ENCODE data around the gene PLAC1. TPM values are rescaled to one million over a fixed set of nuclear protein-coding genes. Genes with fewer than 3 reads are reported as not detected.

PLAC1 gene
- total RNA-seq, 1 experiment from 2014 or later = 0.34 TPM

DNA sequence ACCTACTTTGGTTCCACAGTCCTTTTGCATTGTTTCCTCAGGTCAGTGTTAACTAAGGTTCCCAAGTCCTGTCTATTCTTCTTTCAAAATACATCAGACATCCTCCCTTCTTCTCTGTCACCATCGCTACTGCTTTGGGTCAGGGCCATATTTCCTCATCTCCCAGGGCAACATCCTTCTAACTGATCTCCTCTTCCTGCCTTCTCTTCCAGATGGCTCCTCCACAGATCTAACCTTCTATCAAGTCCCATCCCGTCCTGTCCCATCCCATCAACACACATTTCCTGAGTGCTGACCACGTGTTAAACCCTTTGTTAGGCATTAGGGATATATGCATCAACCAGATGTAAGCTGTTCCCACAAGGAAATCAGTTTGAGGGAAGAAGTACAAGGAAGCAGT, 25.9 kb downstream of the PLAC1 start:
- ChIA-PET POLR2A (no interaction called here), RAD21 (ENCODE audit: low non-redundant PET in 1 of 2, low total read pairs in 2 of 2, uncharacterized antibody in 2 of 2, unreplicated experiment in 2 of 2) (no interaction called here), CTCF (no interaction called here)
- Histone ChIP-seq H3K9me3 (ENCODE audit: control insufficient read depth in 1 of 2, insufficient read depth in 1 of 2, low read depth in 1 of 2, low read length in 2 of 2) (no peaks in the 10 kb centered on the region), H3K4me2 (ENCODE audit: low read length) (no peak overlapping the region), H2AFZ (ENCODE audit: low read depth, low read length, poor library complexity, severe bottlenecking) (no peak overlapping the region), H3K9me2 (ENCODE audit: insufficient read depth) (no peaks in the 10 kb centered on the region), H3K27me3 (ENCODE audit: insufficient read depth, low read length) (no peaks in the 10 kb centered on the region), H3K27ac (ENCODE audit: low read depth, low read length) (no peak overlapping the region), H3K4me3 (replicated peaks in 1 of 2; ENCODE audit: low read depth in 1 of 2, low read length in 2 of 2) (no peak overlapping the region), H3K36me3 (ENCODE audit: control insufficient read depth in 1 of 2, insufficient read depth in 2 of 2, low read length in 2 of 2) (no peaks in the 10 kb centered on the region), H3K9ac (ENCODE audit: low read length) (no peak overlapping the region), H3K4me1 (ENCODE audit: control insufficient read depth in 1 of 2, insufficient read depth in 2 of 2, low read length in 2 of 2) (no peaks in the 10 kb centered on the region), H3K79me2 (ENCODE audit: insufficient read depth, low read length) (no peaks in the 10 kb centered on the region), H4K20me1 (ENCODE audit: insufficient read depth) (no peaks in the 10 kb centered on the region)
- ATAC-seq (no peak), DNase-seq (ENCODE audit: low read depth, low spot score) (no peak)
- intact Hi-C loops (cut with micrococcal nuclease) = no loop called here
- no TSS peak for BruUV-seq (replicated peaks)
- TF ChIP-seq CTCF (IDR thresholded peaks at IDR 0.05 in 2 of 3, conservative IDR thresholded peaks at IDR 0.05 in 1 of 3; ENCODE audit: borderline replicate concordance in 1 of 3, insufficient read depth in 1 of 3, low read depth in 2 of 3, low read length in 2 of 3) (no peak), CEBPB (IDR thresholded peaks at IDR 0.05; ENCODE audit: low read depth) (no peak), JUND (IDR thresholded peaks at IDR 0.05) (no peak), ZFX (IDR thresholded peaks at IDR 0.05) (no peak), ELF1 (IDR thresholded peaks at IDR 0.05; ENCODE audit: borderline replicate concordance, low read depth) (no peak), TCF7L2 (IDR thresholded peaks at IDR 0.05; ENCODE audit: borderline replicate concordance, extremely low read depth, insufficient read depth, insufficient read length) (no peak), SIN3A (IDR thresholded peaks at IDR 0.05; ENCODE audit: low read depth) (no peak), EGR1 (IDR thresholded peaks at IDR 0.05; ENCODE audit: low read depth) (no peak), CBX3 (IDR thresholded peaks at IDR 0.05; ENCODE audit: low read depth) (no peak), SRF (IDR thresholded peaks at IDR 0.05; ENCODE audit: low read depth) (no peak), POLR2A (IDR thresholded peaks at IDR 0.05; ENCODE audit: borderline replicate concordance, extremely low read depth, insufficient read depth, insufficient read length) (no peak), POLR2AphosphoS5 (IDR thresholded peaks at IDR 0.05; ENCODE audit: low read depth, low read length) (no peak), ATF3 (IDR thresholded peaks at IDR 0.05) (no peak)
- TF ChIP-seq, protein P1, sequence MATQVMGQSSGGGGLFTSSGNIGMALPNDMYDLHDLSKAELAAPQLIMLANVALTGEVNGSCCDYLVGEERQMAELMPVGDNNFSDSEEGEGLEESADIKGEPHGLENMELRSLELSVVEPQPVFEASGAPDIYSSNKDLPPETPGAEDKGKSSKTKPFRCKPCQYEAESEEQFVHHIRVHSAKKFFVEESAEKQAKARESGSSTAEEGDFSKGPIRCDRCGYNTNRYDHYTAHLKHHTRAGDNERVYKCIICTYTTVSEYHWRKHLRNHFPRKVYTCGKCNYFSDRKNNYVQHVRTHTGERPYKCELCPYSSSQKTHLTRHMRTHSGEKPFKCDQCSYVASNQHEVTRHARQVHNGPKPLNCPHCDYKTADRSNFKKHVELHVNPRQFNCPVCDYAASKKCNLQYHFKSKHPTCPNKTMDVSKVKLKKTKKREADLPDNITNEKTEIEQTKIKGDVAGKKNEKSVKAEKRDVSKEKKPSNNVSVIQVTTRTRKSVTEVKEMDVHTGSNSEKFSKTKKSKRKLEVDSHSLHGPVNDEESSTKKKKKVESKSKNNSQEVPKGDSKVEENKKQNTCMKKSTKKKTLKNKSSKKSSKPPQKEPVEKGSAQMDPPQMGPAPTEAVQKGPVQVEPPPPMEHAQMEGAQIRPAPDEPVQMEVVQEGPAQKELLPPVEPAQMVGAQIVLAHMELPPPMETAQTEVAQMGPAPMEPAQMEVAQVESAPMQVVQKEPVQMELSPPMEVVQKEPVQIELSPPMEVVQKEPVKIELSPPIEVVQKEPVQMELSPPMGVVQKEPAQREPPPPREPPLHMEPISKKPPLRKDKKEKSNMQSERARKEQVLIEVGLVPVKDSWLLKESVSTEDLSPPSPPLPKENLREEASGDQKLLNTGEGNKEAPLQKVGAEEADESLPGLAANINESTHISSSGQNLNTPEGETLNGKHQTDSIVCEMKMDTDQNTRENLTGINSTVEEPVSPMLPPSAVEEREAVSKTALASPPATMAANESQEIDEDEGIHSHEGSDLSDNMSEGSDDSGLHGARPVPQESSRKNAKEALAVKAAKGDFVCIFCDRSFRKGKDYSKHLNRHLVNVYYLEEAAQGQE (IDR thresholded peaks at IDR 0.05; ENCODE audit: low read depth) = no peak
- TF ChIP-seq, protein P2, sequence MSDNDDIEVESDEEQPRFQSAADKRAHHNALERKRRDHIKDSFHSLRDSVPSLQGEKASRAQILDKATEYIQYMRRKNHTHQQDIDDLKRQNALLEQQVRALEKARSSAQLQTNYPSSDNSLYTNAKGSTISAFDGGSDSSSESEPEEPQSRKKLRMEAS (IDR thresholded peaks at IDR 0.05) = no peak
